Activated CD4-positive, alpha-beta memory T cell treated with anti-CD3 and anti-CD28 coated beads for 36 hours (primary cell): ENCODE measurements around the gene LSM2. TPM values are rescaled to one million over a fixed set of nuclear protein-coding genes. Genes with fewer than 3 reads are reported as not detected.
"Not testable (repeated sequence)": the region's sequence is repeated elsewhere in the genome, so short reads cannot be mapped to it uniquely, and the experiment has no call there.

Experiments
- CTCF ChIA-PET: fragments of 350-600 bp; sonication (Branson Sonifier 250); formaldehyde crosslinking; loops from one replicate; lab custom pipeline; 2021; ENCODE audit warnings: antibody characterized with exemption, inconsistent platforms; lab: Charles Lee
- POLR2A ChIA-PET: fragments of 350-600 bp; sonication (Branson Sonifier 250); formaldehyde crosslinking; loops from one replicate; lab custom pipeline; 2021; ENCODE audit warnings: antibody characterized with exemption; lab: Charles Lee
- DNase-seq: peaks from one replicate; pipeline ENCODE4 v3.0.0-alpha.2; 2020
- H3K27ac Mint-ChIP-seq: one replicate; pipeline ENCODE4 v1.8.0; 2021; ENCODE audit warnings: mixed read lengths
- H3K27me3 Mint-ChIP-seq: one replicate; pipeline ENCODE4 v1.8.0; 2021; ENCODE audit warnings: mixed read lengths
- H3K36me3 Mint-ChIP-seq: one replicate; pipeline ENCODE4 v1.8.0; 2021; ENCODE audit warnings: mixed read lengths
- H3K4me1 Mint-ChIP-seq: one replicate; pipeline ENCODE4 v1.8.0; 2021; ENCODE audit warnings: low read depth, mixed read lengths
- H3K4me3 Mint-ChIP-seq: one replicate; pipeline ENCODE4 v1.8.0; 2021; ENCODE audit warnings: mild to moderate bottlenecking, mixed read lengths
- H3K9me3 Mint-ChIP-seq: one replicate; pipeline ENCODE4 v1.8.0; 2021; ENCODE audit warnings: mixed read lengths
- intact Hi-C: fragments of 100-400 bp; cut with micrococcal nuclease; formaldehyde crosslinking; loops from one replicate; pipeline ENCODE4 v1.15.1; 2023
- total RNA-seq, 2 experiments: library from RNA; stranded (reverse); gene quantifications; one replicate each; pipeline ENCODE4 v1.2.3, GENCODE V29; 2021

The LSM2 gene
- total RNA-seq, 2 experiments from 2014 or later: 142 to 143 TPM

- CTCF ChIA-PET: interaction anchor here (0.5 to 2.2 kb wide), 12 partner anchors 12 to 385 kb away, joined by 3 to 11 read pairs (median 4); partner anchors contain the start of genes BAG6, HSPA1A, HSPA1L and LSM2
- DNase-seq: peak; percentile 58
- H3K4me1 Mint-ChIP-seq: peaks cover 46% of the 10 kb centered on the region
- H3K4me3 Mint-ChIP-seq: peak overlapping the region; percentile 86
- H3K27ac Mint-ChIP-seq: peak overlapping the region; percentile 98
- no peaks in the 10 kb centered on the region for H3K27me3 Mint-ChIP-seq
- intact Hi-C loops: loop anchor here (1.0 to 10.0 kb wide), 7 partner anchors 14 to 1138 kb away; partner anchors contain the start of genes BRD2, GPSM3, PBX2 and PRRC2A
- peaks cover 14% of the 10 kb centered on the region for H3K36me3 Mint-ChIP-seq
- H3K9me3 Mint-ChIP-seq: no peaks in the 10 kb centered on the region
- POLR2A ChIA-PET: interaction anchor here (0.6 to 3.8 kb wide), 18 partner anchors 9 to 174 kb away, joined by 3 to 26 read pairs (median 5); partner anchors contain the start of genes BAG6, C6orf47, CLIC1 and DXO
These were observed 20.1 kb upstream of the LSM2 start for GRCh38 chr6:31826793-31827285.

GRCh38 chr6:31825553-31825952 is 18.8 kb upstream of the LSM2 start:
- H3K4me3 Mint-ChIP-seq: no peak overlapping the region
- intact Hi-C loops: loop anchor here (10.0 kb wide), 2 partner anchors 369 to 1139 kb away; partner anchors contain the start of genes BRD2, GPSM3 and PBX2
- H3K27me3 Mint-ChIP-seq: no peaks in the 10 kb centered on the region
- DNase-seq: no peak
- H3K9me3 Mint-ChIP-seq: no peaks in the 10 kb centered on the region
- H3K27ac Mint-ChIP-seq: peak overlapping the region; percentile 98
- peaks cover 9% of the 10 kb centered on the region for H3K36me3 Mint-ChIP-seq
- POLR2A ChIA-PET: interaction anchor here (3.8 kb wide), 1 partner anchor 12 kb away, joined by 26 read pairs; the partner anchor contains the start of genes HSPA1A and HSPA1L
- CTCF ChIA-PET: interaction anchor here (0.6 to 1.3 kb wide), 4 partner anchors 10 to 98 kb away, joined by 3 to 4 read pairs (median 3); partner anchors contain the start of genes HSPA1A, HSPA1L and LSM2
- H3K4me1 Mint-ChIP-seq: peaks cover 46% of the 10 kb centered on the region

GRCh38 chr6:31823592-31824196 is 16.9 kb upstream of the LSM2 start:
- not testable (repeated sequence) for H3K9me3 Mint-ChIP-seq, H3K4me3 Mint-ChIP-seq, H3K27me3 Mint-ChIP-seq, DNase-seq, H3K36me3 Mint-ChIP-seq
- H3K27ac Mint-ChIP-seq: peak overlapping the region; percentile 47
- intact Hi-C loops: loop anchor here (2.0 to 10.0 kb wide), 5 partner anchors 17 to 1141 kb away; partner anchors contain the start of genes BRD2, GPSM3, LSM2 and LTA
- ChIA-PET POLR2A (interaction anchor here (2.2 kb wide), 1 partner anchor 10 kb away, joined by 12 read pairs; no protein-coding TSS in a partner anchor), CTCF (interaction anchor here (1.0 kb wide), 1 partner anchor 9 kb away, joined by 3 read pairs; no protein-coding TSS in a partner anchor)
- peaks cover 58% of the 10 kb centered on the region for H3K4me1 Mint-ChIP-seq

- no peaks in the 10 kb centered on the region for H3K27me3 Mint-ChIP-seq
- ChIA-PET CTCF (interaction anchor here (1.0 to 1.6 kb wide), 2 partner anchors 8 to 15 kb away, joined by 3 to 7 read pairs; partner anchors contain the start of gene LSM2), POLR2A (interaction anchor here (0.6 to 2.2 kb wide), 7 partner anchors 9 to 306 kb away, joined by 3 to 12 read pairs (median 4); partner anchors contain the start of genes ATF6B, GPANK1 and LSM2)
- H3K27ac Mint-ChIP-seq: peak overlapping the region; percentile 96
- peak; percentile 84 for DNase-seq
- H3K36me3 Mint-ChIP-seq: peaks cover 7% of the 10 kb centered on the region
- H3K4me1 Mint-ChIP-seq: peaks cover 70% of the 10 kb centered on the region
- H3K4me3 Mint-ChIP-seq: peak overlapping the region; percentile 89
- intact Hi-C loops: loop anchor here (2.0 to 10.0 kb wide), 5 partner anchors 15 to 1143 kb away; partner anchors contain the start of genes BRD2, GPSM3, LSM2 and LTA
- no peaks in the 10 kb centered on the region for H3K9me3 Mint-ChIP-seq
These were observed 15.5 kb upstream of the LSM2 start for GRCh38 chr6:31822036-31822821.

- POLR2A ChIA-PET: interaction anchor here (0.9 to 2.2 kb wide), 4 partner anchors 8 to 15 kb away, joined by 3 to 12 read pairs (median 7); partner anchors contain the start of gene LSM2
- H3K4me3 Mint-ChIP-seq: peak overlapping the region; percentile 89
- CTCF ChIA-PET: interaction anchor here (1.6 kb wide), 1 partner anchor 14 kb away, joined by 7 read pairs; the partner anchor contains the start of gene LSM2
- H3K27ac Mint-ChIP-seq: peak overlapping the region; percentile 96
- no peaks in the 10 kb centered on the region for H3K27me3 Mint-ChIP-seq
- intact Hi-C loops: loop anchor here (2.0 to 10.0 kb wide), 5 partner anchors 15 to 1143 kb away; partner anchors contain the start of genes BRD2, GPSM3, LSM2 and LTA
- peak; percentile 85 for DNase-seq
- no peaks in the 10 kb centered on the region for H3K9me3 Mint-ChIP-seq
- H3K36me3 Mint-ChIP-seq: peaks cover 6% of the 10 kb centered on the region
- peaks cover 63% of the 10 kb centered on the region for H3K4me1 Mint-ChIP-seq
These were observed 14.7 kb upstream of the LSM2 start for GRCh38 chr6:31821301-31822035.

- H3K36me3 Mint-ChIP-seq, DNase-seq, POLR2A ChIA-PET, H3K9me3 Mint-ChIP-seq, H3K27me3 Mint-ChIP-seq: not testable (repeated sequence)
- H3K27ac Mint-ChIP-seq: peak overlapping the region; percentile 96
- H3K4me3 Mint-ChIP-seq: peak overlapping the region; percentile 89
- CTCF ChIA-PET: interaction anchor here (0.8 to 1.4 kb wide), 3 partner anchors 14 to 25 kb away, joined by 3 to 6 read pairs (median 5); partner anchors contain the start of genes LSM2 and VARS1
- peaks cover 54% of the 10 kb centered on the region for H3K4me1 Mint-ChIP-seq
- intact Hi-C loops: loop anchor here (5.0 to 10.0 kb wide), 4 partner anchors 43 to 1144 kb away; partner anchors contain the start of genes BRD2, GPSM3, LTA and PBX2
These were observed 13.6 kb upstream of the LSM2 start for GRCh38 chr6:31820399-31820798.

- intact Hi-C loops: loop anchor here (5.0 to 10.0 kb wide), 4 partner anchors 43 to 1145 kb away; partner anchors contain the start of genes BRD2, GPSM3, LTA and PBX2
- peaks cover 6% of the 10 kb centered on the region for H3K36me3 Mint-ChIP-seq
- peak overlapping the region; percentile 47 for H3K27ac Mint-ChIP-seq
- no peak overlapping the region for H3K4me3 Mint-ChIP-seq
- no peaks in the 10 kb centered on the region for H3K9me3 Mint-ChIP-seq
- peaks cover 49% of the 10 kb centered on the region for H3K4me1 Mint-ChIP-seq
- POLR2A ChIA-PET: interaction anchor here (0.6 kb wide), 1 partner anchor 17 kb away, joined by 3 read pairs; no protein-coding TSS in a partner anchor
- H3K27me3 Mint-ChIP-seq: no peaks in the 10 kb centered on the region
- DNase-seq: no peak
- CTCF ChIA-PET: interaction anchor here (1.4 kb wide), 2 partner anchors 14 to 24 kb away, joined by 5 to 6 read pairs; partner anchors contain the start of genes LSM2 and VARS1
These were observed 13.1 kb upstream of the LSM2 start for GRCh38 chr6:31819871-31820299.

GRCh38 chr6:31817929-31818511 is 11.3 kb upstream of the LSM2 start:
- peaks cover 52% of the 10 kb centered on the region for H3K4me1 Mint-ChIP-seq

GRCh38 chr6:31817133-31817928 is 10.6 kb upstream of the LSM2 start:
- intact Hi-C loops, H3K27me3 Mint-ChIP-seq, DNase-seq, H3K9me3 Mint-ChIP-seq, H3K36me3 Mint-ChIP-seq: not testable (repeated sequence)
- CTCF ChIA-PET: interaction anchor here (0.6 to 1.4 kb wide), 7 partner anchors 10 to 219 kb away, joined by 3 to 6 read pairs (median 4); partner anchors contain the start of genes LSM2 and VARS1
- peak overlapping the region; percentile 94 for H3K27ac Mint-ChIP-seq
- peaks cover 52% of the 10 kb centered on the region for H3K4me1 Mint-ChIP-seq
- peak overlapping the region; percentile 89 for H3K4me3 Mint-ChIP-seq
- POLR2A ChIA-PET: interaction anchor here (1.0 to 1.4 kb wide), 3 partner anchors 10 to 77 kb away, joined by 5 to 10 read pairs (median 5); partner anchors contain the start of genes HSPA1B, LSM2 and MSH5

More at GRCh38 chr6:31817929-31818511, 11.3 kb upstream of the LSM2 start:
- H3K9me3 Mint-ChIP-seq, H3K36me3 Mint-ChIP-seq, intact Hi-C loops, H3K27me3 Mint-ChIP-seq: not testable (repeated sequence)
- Mint-ChIP-seq H3K27ac (peak overlapping the region; percentile 94), H3K4me3 (peak overlapping the region; percentile 89)
- peak; percentile 43 for DNase-seq
- CTCF ChIA-PET: interaction anchor here (0.9 to 1.4 kb wide), 6 partner anchors 11 to 219 kb away, joined by 3 to 6 read pairs (median 4); partner anchors contain the start of genes LSM2 and VARS1
- POLR2A ChIA-PET: interaction anchor here (1.0 to 1.4 kb wide), 3 partner anchors 9 to 78 kb away, joined by 5 to 10 read pairs (median 5); partner anchors contain the start of genes HSPA1B, LSM2 and MSH5
